ENCODE measurements around the gene LIPM. TPM values are rescaled to one million over a fixed set of nuclear protein-coding genes. Genes with fewer than 3 reads are reported as not detected.

LIPM gene
- total RNA-seq, 1 experiment from 2014 or later = not detected

GRCh38 chr10:88794731-88795130 is 7.8 kb upstream of the LIPM start:
- BruUV-seq (replicated peaks) = no TSS peak
- CTCF ChIA-PET = interaction anchor here (0.7 to 1.1 kb wide), 4 partner anchors 206 to 673 kb away, joined by 3 to 8 read pairs (median 4); no protein-coding TSS in a partner anchor
- peak; percentile 40 for DNase-seq (ENCODE audit: unreplicated experiment)
- no peaks in the 10 kb centered on the region for H3K36me3 Mint-ChIP-seq (ENCODE audit: insufficient read depth, unreplicated experiment)
- peaks cover 11% of the 10 kb centered on the region for H3K4me1 Mint-ChIP-seq (ENCODE audit: insufficient read depth, unreplicated experiment)
- no peaks in the 10 kb centered on the region for H3K27me3 Mint-ChIP-seq (ENCODE audit: insufficient read depth, unreplicated experiment)
- no peak overlapping the region for H3K4me3 Mint-ChIP-seq (ENCODE audit: unreplicated experiment)
- H3K27ac Mint-ChIP-seq (ENCODE audit: low read depth, unreplicated experiment) = no peak overlapping the region
- H3K9me3 Mint-ChIP-seq (ENCODE audit: unreplicated experiment) = no peaks in the 10 kb centered on the region
- POLR2A ChIA-PET = no interaction called here
- intact Hi-C loops (cut with micrococcal nuclease) = loop anchor here (5.0 to 10.0 kb wide), 2 partner anchors 60 to 107 kb away; no protein-coding TSS in a partner anchor
- no peak for TF ChIP-seq CTCF (IDR thresholded peaks at IDR 0.05; ENCODE audit: unreplicated experiment)

GRCh38 chr10:88800152-88801125 is 2.1 kb upstream of the LIPM start:
- ChIA-PET POLR2A (no interaction called here), CTCF (interaction anchor here (0.6 to 1.4 kb wide), 7 partner anchors 8 to 237 kb away, joined by 3 to 4 read pairs (median 3); partner anchors contain the start of gene ANKRD22)
- TF ChIP-seq CTCF (IDR thresholded peaks at IDR 0.05; ENCODE audit: unreplicated experiment) = no peak
- Mint-ChIP-seq H3K9me3 (ENCODE audit: unreplicated experiment) (no peaks in the 10 kb centered on the region), H3K4me1 (ENCODE audit: insufficient read depth, unreplicated experiment) (no peaks in the 10 kb centered on the region), H3K27ac (ENCODE audit: low read depth, unreplicated experiment) (no peak overlapping the region), H3K36me3 (ENCODE audit: insufficient read depth, unreplicated experiment) (no peaks in the 10 kb centered on the region), H3K27me3 (ENCODE audit: insufficient read depth, unreplicated experiment) (no peaks in the 10 kb centered on the region), H3K4me3 (ENCODE audit: unreplicated experiment) (no peak overlapping the region)
- no TSS peak for BruUV-seq (replicated peaks)
- intact Hi-C loops (cut with micrococcal nuclease) = no loop called here
- DNase-seq (ENCODE audit: unreplicated experiment) = no peak

GRCh38 chr10:88803641-88804040 is 1.1 kb downstream of the LIPM start:
- H3K27ac Mint-ChIP-seq (ENCODE audit: low read depth, unreplicated experiment) = no peak overlapping the region
- H3K9me3 Mint-ChIP-seq (ENCODE audit: unreplicated experiment) = no peaks in the 10 kb centered on the region
- H3K36me3 Mint-ChIP-seq (ENCODE audit: insufficient read depth, unreplicated experiment) = no peaks in the 10 kb centered on the region

More at GRCh38 chr10:88803641-88804040, 1.1 kb downstream of the LIPM start:
- TF ChIP-seq CTCF (IDR thresholded peaks at IDR 0.05; ENCODE audit: unreplicated experiment) = no peak
- no TSS peak for BruUV-seq (replicated peaks)
- ChIA-PET POLR2A (interaction anchor here (0.6 kb wide), 1 partner anchor 127 kb away, joined by 3 read pairs; no protein-coding TSS in a partner anchor), CTCF (interaction anchor here (0.5 to 1.5 kb wide), 3 partner anchors 12 to 110 kb away, joined by 3 read pairs; no protein-coding TSS in a partner anchor)
- no peak for DNase-seq (ENCODE audit: unreplicated experiment)
- Mint-ChIP-seq H3K4me1 (ENCODE audit: insufficient read depth, unreplicated experiment) (no peaks in the 10 kb centered on the region), H3K4me3 (ENCODE audit: unreplicated experiment) (no peak overlapping the region), H3K27me3 (ENCODE audit: insufficient read depth, unreplicated experiment) (no peaks in the 10 kb centered on the region)
- intact Hi-C loops (cut with micrococcal nuclease) = no loop called here
